AG09309 (cell line): ENCODE measurements around the gene C12orf56.

Source experiments
- DNase-seq: peaks from one replicate; pipeline ENCODE4 v3.0.0-alpha.2; 2010; ENCODE audit warnings: low read depth
- H3K4me3 ChIP-seq: 2 replicates; pipeline ENCODE4 v1.5.1; 2011; ENCODE audit warnings: mild to moderate bottlenecking, low read depth, low read length, moderate library complexity; ENCODE audit not compliant: control insufficient read depth
- CTCF ChIP-seq: IDR thresholded peaks from 2 replicates; pipeline ENCODE4 v1.5.1; 2011; ENCODE audit warnings: mild to moderate bottlenecking, low read depth, low read length, inconsistent platforms; ENCODE audit not compliant: insufficient read depth, control insufficient read depth; ENCODE audit errors: missing control alignments

C12orf56 gene

GRCh38 chr12:64392221-64392620 is 1.7 kb upstream of the C12orf56 start:
- DNase-seq = peak; percentile 29
- H3K4me3 ChIP-seq = no peak overlapping the region
- TF ChIP-seq CTCF = peak; percentile 50

DNA sequence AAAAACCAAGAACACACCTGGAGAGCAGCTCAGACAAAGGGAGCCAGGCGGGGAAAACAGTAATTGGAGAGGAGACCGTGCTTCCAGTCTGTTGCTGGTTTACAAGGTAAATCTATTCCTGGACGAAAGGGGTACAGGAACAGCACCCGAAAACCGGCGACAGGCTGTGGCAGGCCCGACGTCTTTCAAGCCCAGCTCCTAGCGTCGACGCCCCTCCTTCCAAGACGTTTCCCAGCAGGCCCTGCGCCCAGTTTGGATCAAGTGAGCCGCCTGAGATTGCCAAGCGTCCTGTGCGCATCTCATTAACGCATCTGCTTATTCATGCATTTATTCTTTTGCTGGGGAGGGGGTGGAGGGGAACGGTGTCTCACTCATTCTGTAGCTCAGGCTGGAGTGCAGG is 1.4 kb downstream of the C12orf56 start:
- no peak for TF ChIP-seq CTCF
- H3K4me3 ChIP-seq = no peak overlapping the region
- DNase-seq = no peak

GRCh38 chr12:64387197-64387816 is 3.3 kb downstream of the C12orf56 start:
- no peak for DNase-seq
- no peak for TF ChIP-seq CTCF
- H3K4me3 ChIP-seq = no peak overlapping the region

DNA sequence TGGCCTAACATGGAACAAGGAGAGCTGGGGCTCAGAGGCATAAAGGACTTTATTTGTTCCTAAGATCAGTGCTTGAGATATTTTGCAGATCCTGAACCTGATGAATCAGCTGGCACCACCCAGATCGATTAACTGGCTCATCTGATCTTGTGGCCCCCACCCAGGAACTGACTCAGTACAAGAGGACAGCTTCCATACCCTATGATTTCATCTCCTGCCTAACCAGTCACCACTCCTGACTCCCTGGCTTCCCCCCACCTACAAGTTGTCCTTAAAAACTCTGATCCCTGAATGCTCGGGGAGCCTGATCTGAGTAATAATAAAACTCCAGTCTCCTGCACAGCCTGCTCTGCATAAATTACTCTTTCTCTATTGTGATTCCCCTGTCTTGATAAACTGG is 5.1 kb downstream of the C12orf56 start:
- no peak overlapping the region for H3K4me3 ChIP-seq
- no peak for TF ChIP-seq CTCF
- peak; percentile 7 for DNase-seq

DNA sequence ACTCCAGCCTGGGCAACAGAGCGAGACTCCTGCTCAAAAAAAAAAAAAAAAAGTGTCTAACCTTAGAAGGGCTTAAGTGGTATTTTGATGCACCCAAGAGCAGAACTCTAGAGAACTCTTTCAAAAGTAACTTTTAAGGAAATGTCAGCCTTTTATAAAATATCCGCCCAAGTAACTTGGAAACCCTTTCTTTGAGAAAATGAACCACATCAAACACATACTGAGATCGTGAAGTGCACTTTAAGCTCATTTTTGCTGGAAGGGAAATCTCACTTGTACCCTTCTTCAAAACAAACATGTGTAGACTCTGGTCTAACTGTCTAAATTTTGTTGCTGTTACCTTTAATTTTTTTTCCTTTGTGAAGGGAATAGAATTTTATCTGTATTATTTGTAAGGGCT is 5.5 kb downstream of the C12orf56 start:
- H3K4me3 ChIP-seq = no peak overlapping the region
- TF ChIP-seq CTCF = no peak
- DNase-seq = no peak

DNA sequence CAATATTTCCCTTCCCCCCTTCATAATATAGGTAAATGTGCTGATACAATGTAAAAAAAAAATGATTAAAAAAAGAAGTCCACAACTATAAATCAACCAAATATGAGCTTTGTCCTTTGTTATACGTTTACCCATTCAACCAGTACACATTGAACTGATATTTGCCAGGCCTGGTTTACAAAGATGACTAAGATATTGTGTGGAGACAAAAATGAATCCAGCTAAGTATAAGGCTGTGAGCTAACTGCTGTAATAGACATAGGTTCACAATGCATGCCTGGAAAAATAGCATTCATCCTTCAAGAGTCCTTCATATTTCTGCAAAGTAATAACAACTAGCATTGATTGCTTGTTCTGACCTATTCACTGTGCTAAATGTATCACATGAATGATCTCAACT is 6.9 kb downstream of the C12orf56 start:
- DNase-seq = no peak
- H3K4me3 ChIP-seq = no peak overlapping the region
- TF ChIP-seq CTCF = no peak
